ENCODE measurements around the gene SLC25A13. TPM values are rescaled to one million over a fixed set of nuclear protein-coding genes. Genes with fewer than 3 reads are reported as not detected.

SLC25A13 gene
- total and polyA plus RNA-seq, 2 donors (not counting 1 experiment from before 2014, with no cell fraction given): 6.9 to 12.0 TPM

DNA sequence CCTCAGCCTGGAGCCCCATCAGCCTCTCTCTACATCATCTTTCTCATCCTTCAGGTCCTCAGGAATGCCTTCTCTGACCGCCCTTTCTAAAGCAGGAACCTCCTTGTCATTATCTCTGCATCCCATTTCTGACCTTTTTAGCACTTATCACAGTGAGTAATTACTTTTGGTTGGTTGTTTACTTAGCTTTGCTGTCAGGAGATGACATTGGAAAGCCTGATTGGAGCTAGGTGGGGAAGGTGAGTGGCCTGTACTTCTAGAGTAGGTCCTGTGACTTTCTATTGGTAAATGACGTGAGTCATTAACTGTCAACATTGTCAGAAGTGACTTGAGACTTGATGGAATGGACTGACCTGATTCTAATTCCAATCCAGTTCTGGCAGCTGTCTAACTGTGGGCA, 9.3 kb upstream of the SLC25A13 start:
- Histone ChIP-seq H4K20me1 (ENCODE audit: control insufficient read depth, extremely low read depth, insufficient read depth, low read length) (no peaks in the 10 kb centered on the region), H3K9ac (ENCODE audit: insufficient read depth, low read length) (no peak overlapping the region), H3K27ac (ENCODE audit: insufficient read depth, low read length) (no peak overlapping the region), H3K4me2 (ENCODE audit: extremely low read depth, insufficient read depth, low read length) (no peak overlapping the region), H3K36me3 (ENCODE audit: control insufficient read depth, insufficient read depth, low read length) (no peaks in the 10 kb centered on the region), H3K79me2 (ENCODE audit: control insufficient read depth, insufficient read depth, low read length) (no peaks in the 10 kb centered on the region), H3K4me1 (ENCODE audit: control insufficient read depth, extremely low read depth, insufficient read depth, low read length) (no peaks in the 10 kb centered on the region), H3K27me3 (ENCODE audit: control insufficient read depth, insufficient read depth, low read length) (no peaks in the 10 kb centered on the region), H2AFZ (ENCODE audit: low read length) (no peak overlapping the region), H3K4me3 (replicated peaks in 1 of 4; ENCODE audit: control extremely low read depth in 1 of 4, insufficient read depth in 1 of 4, low read depth in 3 of 4, low read length in 4 of 4) (no peak overlapping the region), H3K9me3 (ENCODE audit: control insufficient read depth, insufficient read depth, low read depth, low read length) (no peaks in the 10 kb centered on the region)
- TF ChIP-seq, protein P1, sequence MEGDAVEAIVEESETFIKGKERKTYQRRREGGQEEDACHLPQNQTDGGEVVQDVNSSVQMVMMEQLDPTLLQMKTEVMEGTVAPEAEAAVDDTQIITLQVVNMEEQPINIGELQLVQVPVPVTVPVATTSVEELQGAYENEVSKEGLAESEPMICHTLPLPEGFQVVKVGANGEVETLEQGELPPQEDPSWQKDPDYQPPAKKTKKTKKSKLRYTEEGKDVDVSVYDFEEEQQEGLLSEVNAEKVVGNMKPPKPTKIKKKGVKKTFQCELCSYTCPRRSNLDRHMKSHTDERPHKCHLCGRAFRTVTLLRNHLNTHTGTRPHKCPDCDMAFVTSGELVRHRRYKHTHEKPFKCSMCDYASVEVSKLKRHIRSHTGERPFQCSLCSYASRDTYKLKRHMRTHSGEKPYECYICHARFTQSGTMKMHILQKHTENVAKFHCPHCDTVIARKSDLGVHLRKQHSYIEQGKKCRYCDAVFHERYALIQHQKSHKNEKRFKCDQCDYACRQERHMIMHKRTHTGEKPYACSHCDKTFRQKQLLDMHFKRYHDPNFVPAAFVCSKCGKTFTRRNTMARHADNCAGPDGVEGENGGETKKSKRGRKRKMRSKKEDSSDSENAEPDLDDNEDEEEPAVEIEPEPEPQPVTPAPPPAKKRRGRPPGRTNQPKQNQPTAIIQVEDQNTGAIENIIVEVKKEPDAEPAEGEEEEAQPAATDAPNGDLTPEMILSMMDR (conservative IDR thresholded peaks at IDR 0.05 in 1 of 2, IDR thresholded peaks at IDR 0.05 in 1 of 2; ENCODE audit: low read depth in 1 of 2, low read length in 2 of 2): no peak
- TF ChIP-seq EZH2 (IDR thresholded peaks at IDR 0.05; ENCODE audit: low read length, missing control alignments): no peak
- DNase-seq (ENCODE audit: low read depth in 2 of 2): no peak

DNA sequence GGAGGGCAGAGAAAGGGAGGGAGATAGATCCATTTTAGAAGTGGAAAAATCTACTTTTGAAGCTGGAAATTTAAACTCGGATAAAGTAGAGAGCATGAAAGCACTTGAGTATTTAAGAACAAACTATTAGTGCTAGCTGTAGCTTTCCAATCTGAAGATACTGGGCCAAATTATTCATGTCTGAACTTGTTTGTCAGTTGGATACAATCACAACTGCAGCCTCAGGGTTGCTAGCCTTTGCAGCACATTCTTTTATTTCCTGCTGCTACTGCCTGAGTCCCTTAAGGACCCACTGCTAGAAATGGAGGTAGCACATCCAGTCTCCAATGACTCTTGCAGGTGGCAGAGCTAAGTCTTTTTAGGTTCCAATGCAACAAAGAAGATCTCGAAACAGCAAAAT, 8.3 kb upstream of the SLC25A13 start:
- H3K4me2 ChIP-seq (ENCODE audit: extremely low read depth, insufficient read depth, low read length): no peak overlapping the region
- H3K9ac ChIP-seq (ENCODE audit: insufficient read depth, low read length): no peak overlapping the region
- H4K20me1 ChIP-seq (ENCODE audit: control insufficient read depth, extremely low read depth, insufficient read depth, low read length): no peaks in the 10 kb centered on the region
- H3K27ac ChIP-seq (ENCODE audit: insufficient read depth, low read length): no peak overlapping the region
- H3K9me3 ChIP-seq (ENCODE audit: control insufficient read depth, insufficient read depth, low read depth, low read length): no peaks in the 10 kb centered on the region
- H3K4me3 ChIP-seq (replicated peaks in 1 of 4; ENCODE audit: control extremely low read depth in 1 of 4, insufficient read depth in 1 of 4, low read depth in 3 of 4, low read length in 4 of 4): no peak overlapping the region
- H3K27me3 ChIP-seq (ENCODE audit: control insufficient read depth, insufficient read depth, low read length): no peaks in the 10 kb centered on the region
- TF ChIP-seq, protein P1 (conservative IDR thresholded peaks at IDR 0.05 in 1 of 2, IDR thresholded peaks at IDR 0.05 in 1 of 2; ENCODE audit: low read depth in 1 of 2, low read length in 2 of 2): no peak
- TF ChIP-seq EZH2 (IDR thresholded peaks at IDR 0.05; ENCODE audit: low read length, missing control alignments): no peak
- H3K4me1 ChIP-seq (ENCODE audit: control insufficient read depth, extremely low read depth, insufficient read depth, low read length): no peaks in the 10 kb centered on the region
- H2AFZ ChIP-seq (ENCODE audit: low read length): no peak overlapping the region
- no peak for DNase-seq (ENCODE audit: low read depth in 2 of 2)
- no peaks in the 10 kb centered on the region for H3K36me3 ChIP-seq (ENCODE audit: control insufficient read depth, insufficient read depth, low read length)
- no peaks in the 10 kb centered on the region for H3K79me2 ChIP-seq (ENCODE audit: control insufficient read depth, insufficient read depth, low read length)

DNA sequence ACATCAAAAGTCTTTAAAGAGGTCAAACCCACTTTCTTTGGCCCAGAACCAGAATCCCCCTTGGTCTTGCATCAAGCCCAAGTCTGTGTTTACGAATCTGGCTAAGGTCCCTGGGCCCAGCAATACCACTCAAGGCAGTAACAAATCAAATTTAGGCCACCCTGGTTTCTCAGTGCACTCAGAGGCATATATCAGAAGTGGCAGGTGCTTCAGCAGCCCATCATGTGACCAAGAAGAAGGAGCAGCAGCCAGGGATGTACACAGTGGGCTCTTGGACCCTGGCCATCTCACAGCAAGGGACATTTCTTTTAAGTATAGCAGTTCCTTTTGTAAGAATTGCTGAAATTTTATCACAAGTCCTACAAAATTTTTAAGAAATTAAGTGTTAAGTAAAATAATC, 7.3 kb upstream of the SLC25A13 start:
- H2AFZ ChIP-seq (ENCODE audit: low read length): no peak overlapping the region
- no peak overlapping the region for H3K9ac ChIP-seq (ENCODE audit: insufficient read depth, low read length)
- H3K27me3 ChIP-seq (ENCODE audit: control insufficient read depth, insufficient read depth, low read length): no peaks in the 10 kb centered on the region
- H3K36me3 ChIP-seq (ENCODE audit: control insufficient read depth, insufficient read depth, low read length): no peaks in the 10 kb centered on the region
- H3K79me2 ChIP-seq (ENCODE audit: control insufficient read depth, insufficient read depth, low read length): no peaks in the 10 kb centered on the region
- no peak overlapping the region for H3K4me2 ChIP-seq (ENCODE audit: extremely low read depth, insufficient read depth, low read length)
- no peak overlapping the region for H3K4me3 ChIP-seq (replicated peaks in 1 of 4; ENCODE audit: control extremely low read depth in 1 of 4, insufficient read depth in 1 of 4, low read depth in 3 of 4, low read length in 4 of 4)
- no peaks in the 10 kb centered on the region for H3K9me3 ChIP-seq (ENCODE audit: control insufficient read depth, insufficient read depth, low read depth, low read length)
- no peaks in the 10 kb centered on the region for H3K4me1 ChIP-seq (ENCODE audit: control insufficient read depth, extremely low read depth, insufficient read depth, low read length)
- TF ChIP-seq, protein P1 (conservative IDR thresholded peaks at IDR 0.05 in 1 of 2, IDR thresholded peaks at IDR 0.05 in 1 of 2; ENCODE audit: low read depth in 1 of 2, low read length in 2 of 2): no peak
- no peak for TF ChIP-seq EZH2 (IDR thresholded peaks at IDR 0.05; ENCODE audit: low read length, missing control alignments)
- H3K27ac ChIP-seq (ENCODE audit: insufficient read depth, low read length): no peak overlapping the region
- no peaks in the 10 kb centered on the region for H4K20me1 ChIP-seq (ENCODE audit: control insufficient read depth, extremely low read depth, insufficient read depth, low read length)
- no peak for DNase-seq (ENCODE audit: low read depth in 2 of 2)
